Effector memory CD8-positive, alpha-beta T cell (primary cell): ENCODE results near the gene HLA-DMB.
"Not testable (repeated sequence)": the region's sequence is repeated elsewhere in the genome, so short reads cannot be mapped to it uniquely, and the experiment has no call there.

Experiments
- ATAC-seq: fragments of 150-1000 bp; cut with Tn5 transposase; replicated peaks from 2 replicates; pipeline ENCODE4 v1.10.0; 2021; ENCODE audit warnings: mild to moderate bottlenecking, moderate library complexity
- DNase-seq, 3 experiments: peaks; one replicate each; pipeline ENCODE4 v3.0.0; 2021
- H3K27ac Mint-ChIP-seq, 2 donors: one replicate each; pipeline ENCODE4 v1.8.0; 2022; ENCODE audit warnings: mild to moderate bottlenecking in 2 of 2, mixed read lengths in 2 of 2, moderate library complexity in 2 of 2
- H3K27me3 Mint-ChIP-seq, 2 donors: one replicate each; pipeline ENCODE4 v1.8.0; 2022; ENCODE audit warnings: mixed read lengths in 2 of 2
- H3K36me3 Mint-ChIP-seq: one replicate; pipeline ENCODE4 v1.8.0; 2022; ENCODE audit warnings: mild to moderate bottlenecking, moderate library complexity, mixed read lengths; ENCODE audit not compliant: insufficient read depth
- H3K4me1 Mint-ChIP-seq, 2 donors: one replicate each; pipeline ENCODE4 v1.8.0; 2022; ENCODE audit warnings: low read depth in 2 of 2, mixed read lengths in 2 of 2
- H3K4me3 Mint-ChIP-seq, 2 donors: one replicate each; pipeline ENCODE4 v1.8.0; 2022; ENCODE audit warnings: mild to moderate bottlenecking in 2 of 2, mixed read lengths in 2 of 2, moderate library complexity in 2 of 2
- H3K9me3 Mint-ChIP-seq, 2 donors: one replicate each; pipeline ENCODE4 v1.8.0; 2022; ENCODE audit warnings: mixed read lengths in 2 of 2

The HLA-DMB gene

DNA sequence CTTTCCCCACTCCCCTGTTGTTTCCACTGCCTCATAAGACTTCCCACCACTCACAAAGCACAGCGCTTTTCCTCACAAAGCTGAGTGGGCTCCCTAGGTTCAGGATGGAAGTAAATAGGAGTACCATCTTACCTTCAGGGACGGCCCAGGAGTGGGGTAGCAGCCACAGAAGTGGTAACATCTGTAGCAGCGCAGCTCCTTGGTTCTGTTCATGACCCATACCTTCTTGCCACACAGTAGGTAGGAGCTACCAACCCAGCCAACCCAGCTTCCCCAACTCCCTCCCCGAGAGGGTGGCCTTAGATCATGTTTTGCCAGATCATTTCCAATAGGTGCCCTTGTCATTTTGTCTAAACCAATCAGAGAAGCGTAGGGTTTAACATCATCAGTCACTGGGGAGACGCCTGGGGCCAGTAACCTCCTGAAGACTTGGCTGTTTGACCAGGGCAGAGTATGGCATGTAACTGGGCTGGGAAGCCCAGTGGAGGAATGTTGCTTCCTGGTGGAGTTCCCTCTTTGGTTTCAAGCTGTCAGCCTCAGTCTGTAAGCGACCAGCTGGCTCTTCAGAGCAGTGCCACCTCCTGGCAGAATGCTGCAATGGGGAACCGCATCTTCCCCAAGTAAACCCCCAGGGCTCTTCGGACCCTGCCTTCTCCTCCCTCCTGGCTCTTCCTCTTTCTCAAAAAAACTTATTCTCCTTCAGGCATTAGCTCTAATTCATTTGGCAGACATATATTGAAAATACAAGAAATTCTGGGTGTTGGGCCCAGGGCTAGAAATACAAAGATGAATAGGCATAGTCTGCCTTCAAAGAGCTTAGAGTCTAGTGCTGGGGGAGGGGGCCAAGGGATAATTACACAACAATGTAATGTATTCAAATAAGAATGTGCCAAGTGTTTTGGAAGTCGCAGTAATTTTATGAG is 12.2 kb upstream of the HLA-DMB start, which contains the start of gene HLA-DMA:
Gene HLA-DMA, minus strand, starts transcription at position 281 of the 923 bp plus-strand sequence. Its CDS starts 61 bp downstream, at position 220.
- Mint-ChIP-seq H3K27ac (peak within 1 kb of the TSS; percentile 89 to 94), H3K36me3 (peaks cover 3% of the 10 kb centered on the region), H3K27me3 (no peaks in the 10 kb centered on the region), H3K4me1 (peaks cover 33 to 55% of the 10 kb centered on the region in 2 donors), H3K9me3 (no peaks in the 10 kb centered on the region), H3K4me3 (peak within 1 kb of the TSS; percentile 84 to 92)
- ATAC-seq (peak; percentile 95), DNase-seq (peak; percentile 65 to 85 (median 69))

DNA sequence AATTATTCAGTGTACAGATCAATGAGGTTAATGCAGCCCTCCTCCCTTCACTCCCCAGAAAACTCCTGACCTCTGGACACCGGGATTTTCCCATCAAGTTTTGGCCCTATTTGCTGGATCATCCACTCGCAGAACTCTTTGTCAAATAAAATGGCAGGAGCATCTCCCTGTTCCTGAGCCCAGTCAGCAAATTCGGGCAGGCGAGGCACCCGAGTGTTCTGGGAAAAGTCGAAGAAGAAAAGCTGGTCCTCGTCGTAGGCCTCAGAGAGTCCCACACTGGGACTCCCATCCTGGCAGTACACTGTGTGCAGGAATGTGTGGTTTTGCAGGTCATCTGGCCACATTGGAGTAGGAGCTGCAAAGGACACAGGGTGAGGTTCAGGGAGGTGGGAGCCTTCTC is 9.6 kb upstream of the HLA-DMB start:
- ATAC-seq = no peak
- DNase-seq = no peak
- H3K4me3 Mint-ChIP-seq = peak overlapping the region; percentile 16 to 41
- peak overlapping the region in 1 of 2 donors; percentile 58 for H3K27ac Mint-ChIP-seq
- H3K4me1 Mint-ChIP-seq = peaks cover 34 to 58% of the 10 kb centered on the region in 2 donors
- H3K27me3 Mint-ChIP-seq = no peaks in the 10 kb centered on the region
- H3K36me3 Mint-ChIP-seq = peaks cover 3% of the 10 kb centered on the region
- H3K9me3 Mint-ChIP-seq = no peaks in the 10 kb centered on the region

DNA sequence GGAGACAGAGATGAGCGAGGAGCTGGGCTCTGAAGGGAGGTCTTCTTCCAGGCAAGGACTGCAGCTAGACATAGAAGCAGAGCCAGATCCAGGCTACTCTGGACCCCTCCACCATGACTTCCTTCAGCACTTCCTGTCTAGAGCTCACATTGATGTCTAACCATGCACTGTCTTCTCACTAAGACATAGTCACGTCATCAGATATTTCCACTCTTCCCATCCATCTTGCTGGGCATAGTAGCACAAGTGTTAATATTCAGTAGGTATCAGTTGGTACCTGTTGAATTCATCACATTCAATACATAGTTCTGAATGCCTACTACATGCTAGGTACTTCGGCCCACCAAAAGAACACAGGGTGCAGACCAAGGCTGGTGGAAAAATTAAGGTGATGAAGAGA is 9.2 kb upstream of the HLA-DMB start:
- no peak for DNase-seq
- Mint-ChIP-seq H3K27ac (peak overlapping the region; percentile 58 to 76), H3K4me3 (no peak overlapping the region), H3K9me3 (no peaks in the 10 kb centered on the region), H3K36me3 (peaks cover 3% of the 10 kb centered on the region), H3K4me1 (peaks cover 36 to 58% of the 10 kb centered on the region in 2 donors), H3K27me3 (no peaks in the 10 kb centered on the region)
- no peak for ATAC-seq

DNA sequence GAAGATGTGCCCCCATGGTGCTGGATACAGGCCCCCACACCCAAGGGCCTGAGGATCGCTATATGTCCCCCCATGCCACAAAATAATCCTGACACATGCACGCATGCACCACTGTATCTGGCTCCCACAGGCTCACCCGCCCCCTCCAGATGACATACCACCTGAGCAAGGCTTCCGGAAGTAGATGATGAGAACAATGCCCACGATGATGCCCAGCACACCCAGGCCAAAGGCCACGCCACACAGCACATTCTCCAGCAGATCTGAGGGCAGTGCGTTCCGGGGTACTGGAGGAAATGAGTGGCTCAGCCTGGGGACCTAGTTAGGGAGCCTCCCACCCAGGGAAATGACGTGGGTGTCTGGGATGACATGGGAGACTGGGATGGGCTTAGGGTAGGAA is 8.3 kb upstream of the HLA-DMB start:
- H3K27ac Mint-ChIP-seq = peak overlapping the region; percentile 58 to 76
- no peaks in the 10 kb centered on the region for H3K27me3 Mint-ChIP-seq
- H3K4me3 Mint-ChIP-seq = no peak overlapping the region
- peaks cover 40 to 59% of the 10 kb centered on the region in 2 donors for H3K4me1 Mint-ChIP-seq
- H3K36me3 Mint-ChIP-seq = peaks cover 3% of the 10 kb centered on the region
- no peak for DNase-seq
- no peaks in the 10 kb centered on the region for H3K9me3 Mint-ChIP-seq
- ATAC-seq = no peak

DNA sequence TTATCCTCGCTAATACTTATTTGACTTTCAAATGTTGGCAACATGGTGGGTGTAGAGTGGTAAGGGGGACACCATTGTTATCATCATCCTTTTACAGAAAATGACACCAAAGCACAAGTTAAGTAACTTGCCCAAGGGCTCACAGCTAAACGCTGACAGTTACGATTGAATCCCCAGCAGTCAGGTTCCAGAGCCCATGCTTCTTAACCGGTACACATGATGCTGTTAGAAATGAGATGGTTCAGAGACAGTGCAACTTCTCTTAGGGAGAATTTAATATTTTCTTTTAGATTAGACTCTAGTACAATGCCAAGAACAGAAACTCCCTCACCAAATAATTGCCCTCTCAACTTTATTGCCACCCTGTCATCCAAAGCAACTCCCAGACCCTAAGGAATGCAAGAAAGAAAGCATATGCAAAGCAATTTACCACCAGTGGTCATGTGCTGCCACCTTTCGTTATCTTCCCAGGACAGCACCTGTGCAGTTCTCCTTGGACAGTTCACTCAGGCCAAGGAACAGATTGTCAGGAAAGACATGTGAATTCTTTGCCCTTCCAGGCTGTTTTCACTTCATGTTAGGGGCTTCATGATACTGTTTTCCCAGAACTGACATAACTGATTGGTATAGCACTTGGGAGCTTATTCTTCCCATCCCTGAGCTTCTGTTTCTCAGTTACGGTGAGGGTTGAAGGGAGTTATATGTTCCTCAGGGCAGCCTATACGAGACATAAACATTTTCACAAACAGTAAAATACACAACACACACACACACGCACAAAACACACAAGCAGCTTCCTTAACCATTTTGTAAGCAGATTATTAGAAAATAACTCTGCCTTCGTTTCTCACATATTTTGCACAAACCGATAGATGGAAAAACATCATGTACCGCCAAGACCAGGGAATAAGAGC is 7.0 kb upstream of the HLA-DMB start:
- no peaks in the 10 kb centered on the region for H3K9me3 Mint-ChIP-seq
- peaks cover 3% of the 10 kb centered on the region for H3K36me3 Mint-ChIP-seq
- H3K4me1 Mint-ChIP-seq = peaks cover 41 to 57% of the 10 kb centered on the region in 2 donors
- H3K27ac Mint-ChIP-seq = no peak overlapping the region
- ATAC-seq (peak; percentile 20), DNase-seq (peak in 2 of 3 experiments; percentile 18 to 22)
- no peaks in the 10 kb centered on the region for H3K27me3 Mint-ChIP-seq
- H3K4me3 Mint-ChIP-seq = no peak overlapping the region

DNA sequence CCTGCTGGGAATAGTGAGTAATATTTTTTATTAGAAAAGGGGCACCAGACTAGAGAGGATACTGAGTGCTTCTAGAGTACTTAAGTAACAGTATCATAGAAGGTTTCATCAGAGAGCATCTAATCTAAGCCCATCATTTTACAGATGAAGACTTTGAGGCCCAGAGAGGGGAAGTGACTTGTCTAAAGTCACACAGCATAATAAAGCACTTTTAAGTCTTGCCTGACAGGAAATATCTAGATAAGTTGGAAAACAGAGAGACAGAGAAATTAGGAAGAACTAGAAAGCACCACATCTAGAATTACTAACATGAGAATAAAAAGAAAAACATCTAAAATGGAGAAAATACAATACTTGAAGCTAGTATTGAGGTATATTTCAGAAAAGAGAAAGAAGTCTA is 6.1 kb upstream of the HLA-DMB start:
- H3K9me3 Mint-ChIP-seq = no peaks in the 10 kb centered on the region
- H3K4me3 Mint-ChIP-seq = no peak overlapping the region
- peak overlapping the region in 1 of 2 donors; percentile 57 for H3K27ac Mint-ChIP-seq
- DNase-seq (no peak), ATAC-seq (no peak)
- H3K4me1 Mint-ChIP-seq = peaks cover 46 to 56% of the 10 kb centered on the region in 2 donors
- no peaks in the 10 kb centered on the region for H3K27me3 Mint-ChIP-seq
- peaks cover 3% of the 10 kb centered on the region for H3K36me3 Mint-ChIP-seq

DNA sequence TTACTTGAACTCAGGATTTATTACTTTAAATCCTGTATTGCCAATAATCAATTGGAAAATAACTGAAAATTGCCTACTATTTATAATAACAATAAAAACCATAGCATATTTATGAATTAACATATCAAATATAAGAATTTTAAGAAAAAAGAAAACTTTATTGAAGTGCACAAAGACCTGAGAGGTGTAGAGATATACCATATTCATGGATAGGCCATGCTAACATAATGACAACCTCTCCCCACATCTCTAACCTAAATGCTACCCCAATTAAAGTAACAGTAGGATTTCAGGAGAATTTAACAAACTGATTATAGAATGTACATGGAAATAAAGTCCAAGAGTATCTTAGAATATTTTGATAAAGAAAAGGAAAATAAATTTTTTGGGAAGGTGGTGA is 5.1 kb upstream of the HLA-DMB start:
- no peaks in the 10 kb centered on the region for H3K27me3 Mint-ChIP-seq

DNA sequence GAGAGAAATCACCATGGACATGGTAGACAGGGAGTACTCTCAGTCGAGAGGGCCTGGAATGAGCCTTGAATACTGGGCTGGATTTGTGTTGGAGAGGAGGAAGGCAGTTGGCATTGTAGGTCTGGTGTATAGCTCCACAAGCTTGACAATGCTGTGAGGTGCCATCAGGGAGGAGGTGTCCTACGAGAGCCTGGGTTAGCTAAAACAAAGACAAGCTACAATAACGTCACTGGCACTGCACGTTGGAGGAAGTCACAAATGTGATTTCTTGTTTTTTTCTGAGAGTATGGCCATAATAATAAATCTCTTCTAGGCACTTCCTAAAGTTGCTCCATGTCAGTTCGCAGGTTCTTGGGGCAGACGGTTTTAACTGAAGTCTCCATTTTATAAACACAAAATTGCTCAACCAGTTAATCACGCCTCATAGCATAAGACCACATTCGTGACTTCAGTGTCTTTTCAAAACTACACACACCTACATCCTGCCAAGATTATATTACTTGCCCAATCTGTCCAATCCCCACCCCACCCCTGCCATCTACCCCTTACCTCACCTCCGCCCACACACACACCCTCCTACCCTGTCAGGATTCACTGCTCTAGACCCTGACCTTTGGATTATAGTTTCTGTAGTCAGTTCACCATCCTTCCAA is 4.4 kb upstream of the HLA-DMB start:
- Mint-ChIP-seq H3K36me3 (peaks cover 3% of the 10 kb centered on the region), H3K27me3 (no peaks in the 10 kb centered on the region), H3K4me1 (peaks cover 54 to 68% of the 10 kb centered on the region in 2 donors), H3K4me3 (peak overlapping the region in 1 of 2 donors; percentile 94), H3K27ac (peak overlapping the region; percentile 87 to 98), H3K9me3 (no peaks in the 10 kb centered on the region)
- peak; percentile 34 for ATAC-seq
- DNase-seq = no peak

More for the DNA sequence above, 5.1 kb upstream of the HLA-DMB start:
- Mint-ChIP-seq H3K4me3 (peak overlapping the region in 1 of 2 donors; percentile 94), H3K4me1 (peaks cover 54 to 65% of the 10 kb centered on the region in 2 donors), H3K27ac (peak overlapping the region in 1 of 2 donors; percentile 98), H3K36me3 (peaks cover 3% of the 10 kb centered on the region), H3K9me3 (no peaks in the 10 kb centered on the region)
- no peak for DNase-seq
- ATAC-seq = no peak

DNA sequence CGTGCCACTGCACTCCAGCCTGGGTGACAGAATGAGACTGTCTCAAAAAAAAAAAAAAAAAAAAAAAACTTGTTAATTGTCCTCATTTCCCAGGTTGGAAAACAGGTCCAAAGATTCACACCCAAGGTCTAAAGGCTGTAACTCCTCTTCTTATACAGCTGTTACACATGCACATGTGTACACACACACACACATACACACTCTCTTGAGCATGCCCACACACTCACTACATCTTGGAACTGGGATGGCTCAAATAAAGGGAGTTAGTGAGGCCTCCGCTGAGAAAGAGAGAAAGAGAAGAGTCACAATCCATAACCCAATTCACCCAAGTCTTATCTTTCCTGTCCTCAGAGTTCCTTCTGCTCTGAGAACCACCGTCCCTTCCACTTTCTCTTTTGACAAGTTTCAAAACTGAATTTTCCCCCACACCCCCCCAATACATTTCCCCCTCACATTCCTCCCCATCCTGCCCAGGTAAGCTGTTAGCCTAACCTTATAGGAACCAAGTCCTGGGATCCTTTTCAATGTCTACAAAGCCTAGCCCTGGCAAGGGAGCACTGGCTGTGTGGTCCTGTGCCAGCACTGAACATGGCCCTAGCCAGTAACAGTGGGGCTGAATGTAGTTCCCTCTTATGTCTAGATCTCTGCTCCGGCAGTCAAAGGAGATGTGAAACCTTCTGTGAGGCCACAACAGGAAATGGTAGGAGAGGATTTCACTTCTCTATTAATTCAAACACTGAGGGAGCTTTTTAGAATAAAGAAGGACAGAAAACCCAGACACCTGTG is 3.2 kb upstream of the HLA-DMB start:
- Mint-ChIP-seq H3K9me3 (no peaks in the 10 kb centered on the region), H3K4me3 (peak overlapping the region; percentile 83 to 94), H3K27ac (peak overlapping the region; percentile 87 to 98), H3K27me3 (no peaks in the 10 kb centered on the region), H3K4me1 (peaks cover 51 to 65% of the 10 kb centered on the region in 2 donors), H3K36me3 (peaks cover 3% of the 10 kb centered on the region)
- DNase-seq = peak in 1 of 3 experiments; percentile 46
- peak; percentile 41 for ATAC-seq

DNA sequence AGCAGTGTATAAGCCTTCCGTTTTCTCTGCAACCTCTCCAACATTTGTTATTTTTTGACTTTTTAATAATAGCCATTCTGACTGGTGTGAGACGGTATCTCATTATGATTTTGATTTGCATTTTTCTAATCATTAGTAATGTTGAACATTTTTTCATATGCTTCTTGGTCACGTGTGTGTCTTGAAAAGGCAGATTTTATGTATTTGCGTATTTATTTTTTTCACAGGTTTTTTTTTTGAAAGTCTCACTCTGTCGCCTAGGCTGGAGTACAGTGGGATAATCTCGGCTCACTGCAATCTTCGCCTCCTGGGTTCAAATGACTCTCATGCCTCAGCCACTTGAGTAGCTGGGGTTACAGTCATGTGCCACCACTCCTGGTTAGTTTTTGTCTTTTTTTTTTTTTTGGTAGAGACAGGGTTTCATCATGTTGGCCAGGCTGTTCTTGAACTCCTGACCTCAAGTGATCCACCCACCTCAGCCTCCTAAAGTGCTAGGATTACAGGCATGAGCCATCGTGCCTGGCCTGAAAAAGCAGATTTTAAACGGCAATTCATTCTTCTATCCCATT is 1.8 kb upstream of the HLA-DMB start:
- DNase-seq, ATAC-seq, H3K27me3 Mint-ChIP-seq, H3K36me3 Mint-ChIP-seq, H3K9me3 Mint-ChIP-seq: not testable (repeated sequence)
- peak overlapping the region in 1 of 2 donors; percentile 98 for H3K27ac Mint-ChIP-seq
- peaks cover 49 to 62% of the 10 kb centered on the region in 2 donors for H3K4me1 Mint-ChIP-seq
- H3K4me3 Mint-ChIP-seq = peak overlapping the region; percentile 83 to 94

DNA sequence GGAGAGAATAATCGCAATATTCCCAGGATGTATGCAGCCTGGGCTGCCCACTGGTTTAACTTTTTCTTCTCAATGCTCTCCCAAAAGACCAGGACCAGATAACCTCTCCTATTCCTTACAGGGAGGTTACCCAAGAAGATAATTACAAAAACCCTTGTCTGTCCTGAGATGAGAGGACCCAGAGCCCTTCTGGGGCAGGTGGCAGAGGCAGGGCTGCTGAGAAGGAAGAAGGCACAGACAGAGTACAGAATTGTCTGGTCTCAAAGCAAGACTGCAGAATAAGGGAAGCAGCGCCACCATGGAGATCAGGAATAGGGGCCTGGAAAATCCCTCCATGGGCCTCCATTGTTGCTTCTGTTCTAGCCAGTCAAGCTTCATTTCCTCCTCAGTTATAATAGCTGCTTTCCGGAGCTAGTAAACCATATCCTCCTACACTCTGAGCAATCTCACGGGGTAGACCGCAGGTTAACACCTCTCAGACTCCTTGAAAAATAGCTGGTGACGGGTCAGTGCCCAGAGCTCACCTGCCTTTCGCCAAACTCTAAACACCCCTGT is 463 bp upstream of the HLA-DMB start:
- peaks cover 3% of the 10 kb centered on the region for H3K36me3 Mint-ChIP-seq
- DNase-seq (peak; percentile 47 to 55 (median 52)), ATAC-seq (peak; percentile 84)
- H3K27me3 Mint-ChIP-seq = no peaks in the 10 kb centered on the region
- peak overlapping the region; percentile 92 to 95 for H3K27ac Mint-ChIP-seq
- no peaks in the 10 kb centered on the region for H3K9me3 Mint-ChIP-seq
- peak overlapping the region; percentile 86 to 88 for H3K4me3 Mint-ChIP-seq
- H3K4me1 Mint-ChIP-seq = peaks cover 48 to 58% of the 10 kb centered on the region in 2 donors

DNA sequence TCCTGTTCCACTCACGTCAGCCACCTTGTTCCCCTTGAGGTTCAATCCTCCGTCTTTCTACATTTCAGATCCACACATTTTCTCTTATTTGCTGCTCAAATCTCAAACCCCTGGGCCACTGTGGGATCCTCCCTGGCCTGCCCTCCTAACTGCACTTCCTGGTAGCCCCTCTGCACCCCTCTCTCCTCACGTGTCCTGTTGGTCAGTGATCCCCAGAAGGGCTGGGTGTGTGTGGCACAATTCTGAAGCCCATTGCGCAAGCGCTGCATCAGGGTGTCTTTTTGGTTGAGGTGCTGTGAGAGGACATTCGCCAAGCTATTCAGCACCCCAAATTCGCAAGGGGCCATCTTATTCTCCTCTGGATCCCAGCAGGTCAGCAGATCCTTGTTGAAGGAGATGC is 2.3 kb downstream of the HLA-DMB start:
- ATAC-seq = no peak
- Mint-ChIP-seq H3K4me1 (peaks cover 33 to 44% of the 10 kb centered on the region in 2 donors), H3K36me3 (peaks cover 3% of the 10 kb centered on the region), H3K27ac (no peak overlapping the region), H3K27me3 (no peaks in the 10 kb centered on the region), H3K4me3 (no peak overlapping the region), H3K9me3 (no peaks in the 10 kb centered on the region)
- no peak for DNase-seq
